Lower leg skin (tissue), 4 donors: ENCODE measurements around the gene ARID1B. TPM values are rescaled to one million over a fixed set of nuclear protein-coding genes. Genes with fewer than 3 reads are reported as not detected.

Source experiments
- DNase-seq, 2 donors: peaks; one replicate each; pipeline ENCODE4 v3.0.0-alpha.2; 2019; ENCODE audit warnings: low spot score in 2 of 2
- H3K4me3 ChIP-seq: fragments of 200-600 bp; sonication (generic); 2 replicates; pipeline ENCODE4 v1.5.1; 2017; ENCODE audit warnings: mild to moderate bottlenecking, low read depth; ENCODE audit not compliant: poor library complexity, severe bottlenecking
- POLR2A ChIP-seq, 2 donors: fragments of 450-650 bp; IDR thresholded peaks; one replicate each; pipeline ENCODE4 v1.6.1; 2016 to 2017; ENCODE audit warnings: antibody characterized with exemption in 2 of 2, mild to moderate bottlenecking in 1 of 2, moderate library complexity in 1 of 2
- WGBS, 2 donors: methylation state at CpG; one replicate each; pipeline ENCODE4 v1.1.5; 2018; 5-methylcytosine and 5-hydroxymethylcytosine counted together
- intact Hi-C: fragments of 100-400 bp; cut with DNase I; formaldehyde crosslinking; loops from one replicate; pipeline ENCODE4 v1.15.0; 2023; ENCODE audit warnings: low total_unique reads
- total RNA-seq, 4 donors: library from RNA; depleted of rRNA; stranded (reverse); fragments of >200 nt; gene quantifications; one replicate each; pipeline ENCODE4 v1.1.0, GENCODE V29; 2016
- TF ChIP-seq, protein P1 (sequence below), 3 donors: fragments of 450-650 bp; IDR thresholded peaks; one replicate each; pipeline ENCODE4 v1.5.1; 2016; ENCODE audit warnings: antibody characterized with exemption in 3 of 3, mild to moderate bottlenecking in 3 of 3, moderate library complexity in 2 of 3

ARID1B gene
- total RNA-seq, 4 donors from 2014 or later = 87.3 to 132 (median 102) TPM

DNA sequence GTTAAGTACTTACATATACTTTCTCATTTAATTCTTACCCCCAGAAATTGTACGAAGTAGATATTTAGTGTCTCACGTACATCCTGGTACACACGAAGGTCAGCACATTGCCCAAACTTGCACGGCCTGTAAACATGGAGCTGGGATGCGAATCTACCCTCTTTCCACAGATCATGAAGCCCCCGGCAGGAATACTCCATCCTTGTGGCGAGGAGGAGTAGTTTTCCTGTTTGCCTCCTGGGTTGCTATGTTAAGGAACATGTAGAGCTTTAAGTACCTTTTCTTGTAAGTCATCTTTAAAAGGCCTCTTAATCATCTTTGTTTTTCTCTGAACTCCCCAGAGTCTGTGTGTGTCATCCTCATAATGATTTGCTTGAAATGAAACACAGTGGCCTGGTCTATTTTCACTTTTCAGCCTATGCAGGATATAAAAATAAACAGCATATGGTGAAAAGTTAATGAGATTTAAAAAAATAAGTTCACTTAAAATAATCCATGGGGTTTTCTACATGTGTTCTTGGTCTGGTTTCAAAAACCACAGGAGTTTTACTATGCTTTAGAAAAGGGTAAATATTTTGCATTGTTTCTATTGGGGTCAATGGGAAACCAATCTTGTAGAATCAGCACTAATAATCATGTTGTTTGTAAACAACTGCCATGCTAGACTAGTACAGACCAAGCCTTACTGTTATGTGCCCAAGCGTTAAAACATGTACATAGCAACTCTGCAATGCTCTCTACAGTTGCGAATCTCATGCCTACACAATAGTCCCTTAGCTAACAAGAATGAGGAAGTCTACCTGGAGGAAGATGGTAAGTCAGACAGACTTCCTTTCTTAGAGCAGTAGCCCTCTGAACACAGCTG lies 9.3 kb upstream of the ARID1B start:
- 85 to 87% methylated on average over 9 of the region's 9 CpGs for WGBS, 2 donors
- intact Hi-C loops = no loop called here

DNA sequence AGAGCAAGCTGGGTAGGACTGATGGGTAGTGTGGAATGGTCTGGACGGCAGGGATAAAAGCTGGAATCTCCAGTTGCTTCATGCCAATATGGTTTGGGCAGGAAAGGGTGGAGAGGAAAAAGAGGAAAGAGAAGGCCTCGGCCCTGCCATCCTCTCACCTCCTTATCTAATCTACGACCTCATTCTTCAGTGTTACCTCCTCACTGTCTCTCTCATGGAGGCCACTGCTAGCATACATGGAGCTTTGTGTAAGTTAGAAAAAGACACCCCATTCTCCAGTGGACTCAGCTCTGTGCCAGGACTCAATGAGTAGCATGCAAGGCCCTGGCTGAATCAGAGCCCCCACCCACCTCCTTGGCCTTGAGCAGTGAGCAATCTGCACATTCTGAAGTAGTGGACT lies 6.1 kb upstream of the ARID1B start:
- H3K4me3 ChIP-seq = no peak overlapping the region
- intact Hi-C loops = no loop called here
- WGBS, 2 donors = 74 to 80% methylated on average over 3 of the region's 3 CpGs
- no peak for DNase-seq
- TF ChIP-seq POLR2A (IDR thresholded peaks at IDR 0.05) = no peak
- TF ChIP-seq, protein P1, sequence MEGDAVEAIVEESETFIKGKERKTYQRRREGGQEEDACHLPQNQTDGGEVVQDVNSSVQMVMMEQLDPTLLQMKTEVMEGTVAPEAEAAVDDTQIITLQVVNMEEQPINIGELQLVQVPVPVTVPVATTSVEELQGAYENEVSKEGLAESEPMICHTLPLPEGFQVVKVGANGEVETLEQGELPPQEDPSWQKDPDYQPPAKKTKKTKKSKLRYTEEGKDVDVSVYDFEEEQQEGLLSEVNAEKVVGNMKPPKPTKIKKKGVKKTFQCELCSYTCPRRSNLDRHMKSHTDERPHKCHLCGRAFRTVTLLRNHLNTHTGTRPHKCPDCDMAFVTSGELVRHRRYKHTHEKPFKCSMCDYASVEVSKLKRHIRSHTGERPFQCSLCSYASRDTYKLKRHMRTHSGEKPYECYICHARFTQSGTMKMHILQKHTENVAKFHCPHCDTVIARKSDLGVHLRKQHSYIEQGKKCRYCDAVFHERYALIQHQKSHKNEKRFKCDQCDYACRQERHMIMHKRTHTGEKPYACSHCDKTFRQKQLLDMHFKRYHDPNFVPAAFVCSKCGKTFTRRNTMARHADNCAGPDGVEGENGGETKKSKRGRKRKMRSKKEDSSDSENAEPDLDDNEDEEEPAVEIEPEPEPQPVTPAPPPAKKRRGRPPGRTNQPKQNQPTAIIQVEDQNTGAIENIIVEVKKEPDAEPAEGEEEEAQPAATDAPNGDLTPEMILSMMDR (IDR thresholded peaks at IDR 0.05) = no peak

More for the DNA sequence above, 9.3 kb upstream of the ARID1B start:
- no peak for DNase-seq
- no peak overlapping the region for H3K4me3 ChIP-seq
- TF ChIP-seq, protein P1 (IDR thresholded peaks at IDR 0.05) = no peak
- no peak for TF ChIP-seq POLR2A (IDR thresholded peaks at IDR 0.05)

DNA sequence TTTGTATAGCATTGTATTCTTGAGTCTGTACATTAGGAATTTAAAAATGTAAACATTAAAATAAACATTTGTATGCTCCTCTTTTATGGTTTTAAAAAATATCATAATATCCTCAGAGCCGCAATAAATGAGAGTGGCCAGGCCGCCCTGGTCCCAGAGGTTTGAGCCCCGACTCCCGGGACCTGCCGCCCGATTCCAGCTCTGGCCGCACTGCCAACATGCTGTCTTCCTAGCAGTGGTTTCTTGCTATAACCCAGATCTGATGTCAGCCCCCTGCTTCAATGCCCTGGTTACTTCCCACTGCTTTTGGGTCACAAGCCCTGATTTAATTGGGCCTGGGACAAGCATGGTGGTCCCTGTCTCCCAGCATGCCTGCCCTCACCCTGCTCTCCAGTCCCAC lies 5.4 kb upstream of the ARID1B start:
- H3K4me3 ChIP-seq = no peak overlapping the region
- no peak for DNase-seq
- intact Hi-C loops = no loop called here
- no peak for TF ChIP-seq POLR2A (IDR thresholded peaks at IDR 0.05)
- WGBS, 2 donors = 98% methylated on average over 7 of the region's 7 CpGs

DNA sequence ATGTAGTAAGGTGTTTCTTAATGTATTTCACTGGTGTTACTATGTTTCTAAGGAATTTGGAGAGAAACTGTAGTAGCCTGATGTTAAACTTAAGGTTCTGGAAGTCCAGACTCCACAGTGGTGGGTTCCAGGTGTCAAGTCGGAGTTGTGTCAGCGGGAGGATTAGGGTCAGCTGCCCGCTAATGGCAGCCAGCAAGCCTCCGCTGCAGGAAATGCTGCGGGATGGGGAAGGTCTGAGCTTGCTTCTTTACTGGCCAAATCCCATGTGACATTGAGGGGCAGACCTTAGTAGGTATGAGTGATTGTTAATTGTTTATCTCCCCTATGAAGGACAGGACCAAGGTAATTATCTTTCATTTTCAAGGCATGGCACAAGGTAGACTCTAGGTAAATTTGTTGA lies 3.7 kb upstream of the ARID1B start:
- intact Hi-C loops = no loop called here
- TF ChIP-seq, protein P1 (IDR thresholded peaks at IDR 0.05) = no peak
- no peak for TF ChIP-seq POLR2A (IDR thresholded peaks at IDR 0.05)
- 88 to 91% methylated on average over 5 of the region's 5 CpGs for WGBS, 2 donors
- no peak for DNase-seq
- no peak overlapping the region for H3K4me3 ChIP-seq

DNA sequence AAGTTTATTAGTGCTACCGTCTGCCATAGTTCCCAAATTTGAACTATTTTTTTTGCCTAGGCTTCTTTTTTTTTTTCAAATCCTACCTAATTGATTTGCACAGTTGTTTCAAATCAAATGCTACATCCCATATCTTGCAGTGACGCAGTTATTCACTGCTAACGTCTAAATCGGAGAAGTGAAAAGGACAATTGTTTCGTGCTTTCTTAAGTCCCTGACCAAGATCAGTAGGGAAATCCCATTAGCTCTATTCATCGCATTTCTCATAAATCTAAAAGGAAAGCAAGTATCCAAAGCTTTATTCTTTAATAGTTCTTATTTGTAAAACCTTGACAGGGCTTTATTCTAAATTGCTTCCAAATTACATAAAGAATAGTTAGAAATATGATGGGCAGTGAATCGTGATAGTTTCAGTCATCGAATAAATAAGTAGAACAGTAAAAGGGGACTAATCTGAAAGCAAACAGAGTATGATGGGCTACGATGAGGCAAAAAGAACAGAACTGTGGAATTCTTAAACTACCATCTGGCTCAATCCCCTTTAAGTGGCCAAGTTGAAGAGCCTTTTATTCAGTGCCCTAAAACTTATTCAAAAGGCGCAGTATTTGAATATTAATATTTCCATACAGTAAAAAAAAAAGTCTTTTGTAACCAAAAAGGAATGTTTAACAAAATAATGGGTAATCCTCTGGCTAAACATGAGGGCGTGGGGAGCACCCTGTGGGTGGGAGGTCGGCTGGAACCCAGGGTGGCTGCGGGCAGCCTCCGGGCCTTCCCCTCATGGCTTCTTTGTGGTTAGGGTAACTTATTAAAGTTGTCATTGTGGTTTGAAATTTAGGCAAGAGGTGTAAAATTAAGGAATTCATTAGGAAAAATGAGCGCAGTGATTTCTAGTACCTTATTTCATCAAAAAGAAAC lies 3.0 kb upstream of the ARID1B start:
- DNase-seq = no peak
- TF ChIP-seq, protein P1 (IDR thresholded peaks at IDR 0.05) = no peak
- no peak for TF ChIP-seq POLR2A (IDR thresholded peaks at IDR 0.05)
- intact Hi-C loops = loop anchor here (1.0 kb wide), 1 partner anchor 87 kb away; no protein-coding TSS in a partner anchor
- 74 to 80% methylated on average over 15 of the region's 15 CpGs for WGBS, 2 donors
- H3K4me3 ChIP-seq = no peak overlapping the region
